GM12878 (cell line): ENCODE data around the gene MYLIP. TPM values are rescaled to one million over a fixed set of nuclear protein-coding genes. Genes with fewer than 3 reads are reported as not detected.

Source experiments
- BCL3 ChIP-seq: IDR thresholded peaks from 2 replicates; pipeline ENCODE4 v1.6.1; 2011; ENCODE audit warnings: borderline replicate concordance, low read depth, mild to moderate bottlenecking, moderate library complexity, low read length; ENCODE audit not compliant: insufficient read depth, poor library complexity, severe bottlenecking
- E2F4 ChIP-seq: IDR thresholded peaks from 2 replicates; pipeline ENCODE4 v1.6.1; 2012; ENCODE audit warnings: low read depth, low read length, improper control_type of control experiment
- IRF3 ChIP-seq: fragments of 450-650 bp; IDR thresholded peaks from 2 replicates; pipeline ENCODE4 v1.6.1; 2014; ENCODE audit warnings: mild to moderate bottlenecking
- MLLT1 ChIP-seq: fragments of 450-650 bp; IDR thresholded peaks from 2 replicates; pipeline ENCODE4 v1.6.1; 2016; ENCODE audit warnings: mild to moderate bottlenecking
- NKRF ChIP-seq: fragments of 450-650 bp; conservative IDR thresholded peaks from 2 replicates; pipeline ENCODE4 v1.6.1; 2017; ENCODE audit warnings: mild to moderate bottlenecking, moderate library complexity
- NR2F1 ChIP-seq: fragments of 450-650 bp; conservative IDR thresholded peaks from 2 replicates; pipeline ENCODE4 v1.6.1; 2017; ENCODE audit warnings: mild to moderate bottlenecking
- PML ChIP-seq: IDR thresholded peaks from 2 replicates; pipeline ENCODE4 v1.6.1; 2012; ENCODE audit warnings: low read length, inconsistent platforms
- REST ChIP-seq: IDR thresholded peaks from 2 replicates; pipeline ENCODE4 v1.6.1; 2012; ENCODE audit warnings: mild to moderate bottlenecking, low read depth, low read length
- RFX5 ChIP-seq: IDR thresholded peaks from 2 replicates; pipeline ENCODE4 v1.6.1; 2011; ENCODE audit warnings: low read depth, low read length, improper control_type of control experiment
- SIN3A ChIP-seq: IDR thresholded peaks from 2 replicates; pipeline ENCODE4 v1.6.1; 2012; ENCODE audit warnings: low read depth, low read length, improper control_type of control experiment
- SIX5 ChIP-seq: IDR thresholded peaks from 2 replicates; pipeline ENCODE4 v1.6.1; 2011; ENCODE audit warnings: mild to moderate bottlenecking, low read depth, low read length, moderate library complexity; ENCODE audit not compliant: severe bottlenecking
- SPI1 ChIP-seq: IDR thresholded peaks from 2 replicates; pipeline ENCODE4 v1.6.1; 2011; ENCODE audit warnings: low read depth, mild to moderate bottlenecking, low read length, moderate library complexity, borderline replicate concordance; ENCODE audit not compliant: insufficient read depth
- TARDBP ChIP-seq: IDR thresholded peaks from 2 replicates; pipeline ENCODE4 v1.6.1; 2016; ENCODE audit warnings: borderline replicate concordance
- YBX1 ChIP-seq: fragments of 450-650 bp; IDR thresholded peaks from 2 replicates; pipeline ENCODE4 v1.6.1; 2016; ENCODE audit warnings: antibody characterized with exemption
- polyA plus RNA-seq, 11 experiments: library from polyadenylated mRNA; depleted of rRNA in 4 of 11; unstranded in 6 of 11; stranded (reverse) in 5 of 11; fragments of >200 nt; fragmentation: Nextera tagmentation in 4 of 11; fragmentation: Illumina TruSeq in 1 of 11; extraction: Ambion mirVana in 4 of 11; extraction: Trizol in 1 of 11; gene quantifications; 1 replicate in 1 of 11; 2 replicates in 10 of 11; pipeline versions ENCODE4 v1.2.1 to v1.2.3, GENCODE V29; 2011 to 2016; ENCODE audit warnings: inconsistent platforms in 2 of 11, missing spikeins in 2 of 11, low read depth in 1 of 11
- total RNA-seq, 4 experiments: library from RNA; depleted of rRNA in 3 of 4; stranded (reverse); fragments of >200 nt in 3 of 4; fragmentation: Illumina TruSeq in 1 of 4; extraction: Trizol in 1 of 4; gene quantifications; 2 replicates each; pipeline versions ENCODE4 v1.2.1 to v1.2.3, GENCODE V29; 2013 to 2021

Gene MYLIP
- total and polyA plus RNA-seq, 10 of the 15 experiments (the other 5 are each of a cell fraction or from before 2014, with no cell fraction given), result 5.3 to 123 (median 12.5) TPM

DNA sequence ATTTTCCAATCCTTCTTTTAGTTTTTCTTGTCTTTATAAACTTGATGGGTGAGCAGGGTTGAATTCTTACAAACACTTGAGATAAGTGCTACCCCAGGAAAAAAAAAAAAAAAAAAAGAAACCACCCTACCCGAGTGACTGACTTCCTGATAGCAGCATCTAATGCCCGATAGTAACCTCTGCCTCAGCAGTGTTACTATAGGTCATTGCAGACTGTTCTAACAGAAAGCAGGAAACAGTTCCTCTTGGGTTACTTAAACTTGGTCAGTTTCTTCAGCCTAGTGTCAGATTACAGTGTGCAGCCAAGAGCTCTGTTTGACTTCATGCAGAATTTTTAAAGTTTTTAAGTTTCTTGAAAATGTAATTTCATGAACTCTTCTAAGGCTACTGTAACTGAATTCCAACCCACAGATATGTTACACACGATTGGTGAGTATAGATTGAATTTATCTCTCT lies 2.1 kb downstream of the MYLIP start (continued):
- TF ChIP-seq NKRF, result no peak
- TF ChIP-seq NR2F1, result no peak
- TF ChIP-seq SIN3A, result peak; percentile 49; the same call in 1 of the 2 replicates
- TF ChIP-seq E2F4, result no peak
- TF ChIP-seq PML, result no peak
- TF ChIP-seq YBX1, result no peak
- no peak for TF ChIP-seq TARDBP
- peak; percentile 66; the same call in 1 of the 2 replicates for TF ChIP-seq MLLT1
- peak; percentile 61; the same call in 1 of the 2 replicates for TF ChIP-seq SPI1
- TF ChIP-seq IRF3, result no peak
- peak; percentile 39 for TF ChIP-seq SIX5
- no peak for TF ChIP-seq BCL3
- TF ChIP-seq RFX5, result no peak
- TF ChIP-seq REST, result no peak
